HG02623 (cell line): Measurements from ENCODE around the gene YPEL2.

Source experiments
- ATAC-seq: cut with Tn5 transposase; IDR thresholded peaks from one replicate; pipeline ENCODE4 v1.9.1; 2021; ENCODE audit warnings: moderate library complexity; ENCODE audit not compliant: unreplicated experiment

Gene YPEL2

GRCh38 chr17:59330053-59330942, 1.2 kb upstream of the YPEL2 start:
- no peak for ATAC-seq

GRCh38 chr17:59331929-59332748, 684 bp downstream of the YPEL2 start:
- ATAC-seq = no peak

DNA sequence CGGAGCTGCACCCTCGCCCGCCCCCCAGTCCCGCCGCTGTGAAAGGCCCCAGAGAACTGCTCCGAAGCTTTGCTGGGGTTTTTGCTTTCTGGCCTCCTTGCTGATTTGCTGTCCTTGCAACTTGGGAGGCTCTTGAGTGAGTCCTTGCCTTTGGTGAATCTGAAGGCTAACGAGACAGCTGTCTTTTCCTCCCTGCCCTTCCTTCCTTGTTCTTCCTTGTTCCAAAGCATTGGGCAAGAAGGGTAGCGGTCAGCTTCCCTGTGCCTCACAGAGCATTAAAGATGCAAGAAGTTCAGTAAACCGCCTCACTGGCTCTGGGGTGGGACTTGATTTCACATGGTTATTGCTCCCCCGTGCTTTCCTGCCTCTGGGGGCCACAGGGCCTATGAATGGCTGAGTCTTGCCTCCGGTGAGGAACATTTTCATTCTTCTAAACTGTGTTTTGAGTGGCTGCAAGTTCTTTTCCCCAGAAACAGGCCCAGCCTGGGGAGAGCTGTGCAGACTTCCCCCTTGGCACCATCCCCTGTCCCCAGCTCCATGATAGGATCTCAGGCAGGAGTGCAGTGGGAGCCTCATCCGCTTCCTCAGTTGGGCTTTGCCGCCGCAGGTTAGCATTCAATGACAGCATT, 1.4 kb downstream of the YPEL2 start:
- ATAC-seq = no peak

DNA sequence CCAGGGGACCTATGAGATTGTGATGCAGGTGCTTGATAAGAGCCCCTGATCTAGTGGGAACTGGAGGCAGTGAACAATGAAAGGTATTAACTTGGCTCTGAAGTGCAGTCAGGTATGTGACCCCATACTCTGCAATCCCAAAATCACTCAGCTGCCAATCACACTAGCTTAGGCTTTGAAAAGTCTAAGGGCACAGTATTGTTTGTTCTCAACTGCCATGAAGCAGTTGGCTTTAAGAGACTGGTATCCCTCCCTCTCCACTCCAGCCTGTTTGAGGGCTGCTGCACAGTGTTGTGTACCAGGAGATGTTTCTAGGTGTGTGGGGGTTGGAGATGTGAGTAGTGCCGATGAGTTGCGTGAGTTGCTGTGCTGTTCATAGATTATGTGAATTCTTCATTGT, 2.4 kb downstream of the YPEL2 start:
- ATAC-seq = no peak

- ATAC-seq = no peak
Measured at GRCh38 chr17:59335685-59336084, 4.2 kb downstream of the YPEL2 start.

- no peak for ATAC-seq
Measured at GRCh38 chr17:59337741-59338299, 6.4 kb downstream of the YPEL2 start.

DNA sequence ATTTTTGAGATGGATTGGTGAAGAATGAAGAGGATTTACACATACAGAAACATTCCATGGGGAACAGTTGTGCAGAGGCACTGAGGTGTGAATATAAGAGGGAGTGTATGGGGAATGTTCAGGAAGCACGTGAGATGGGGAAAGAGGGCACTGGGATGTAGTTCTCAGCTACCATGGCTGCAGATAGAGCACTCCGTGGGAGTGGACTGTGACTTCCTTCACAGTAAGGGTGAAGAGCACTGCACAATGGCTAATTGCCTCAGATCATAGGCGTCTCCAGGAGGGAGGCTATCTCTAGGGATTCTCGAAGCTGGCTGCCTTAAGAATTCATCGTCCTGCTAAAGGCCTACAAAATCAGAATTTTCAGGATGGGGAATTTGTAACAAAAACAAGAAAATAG, 7.0 kb downstream of the YPEL2 start:
- ATAC-seq = no peak

GRCh38 chr17:59341922-59342321, 10.5 kb downstream of the YPEL2 start:
- no peak for ATAC-seq

DNA sequence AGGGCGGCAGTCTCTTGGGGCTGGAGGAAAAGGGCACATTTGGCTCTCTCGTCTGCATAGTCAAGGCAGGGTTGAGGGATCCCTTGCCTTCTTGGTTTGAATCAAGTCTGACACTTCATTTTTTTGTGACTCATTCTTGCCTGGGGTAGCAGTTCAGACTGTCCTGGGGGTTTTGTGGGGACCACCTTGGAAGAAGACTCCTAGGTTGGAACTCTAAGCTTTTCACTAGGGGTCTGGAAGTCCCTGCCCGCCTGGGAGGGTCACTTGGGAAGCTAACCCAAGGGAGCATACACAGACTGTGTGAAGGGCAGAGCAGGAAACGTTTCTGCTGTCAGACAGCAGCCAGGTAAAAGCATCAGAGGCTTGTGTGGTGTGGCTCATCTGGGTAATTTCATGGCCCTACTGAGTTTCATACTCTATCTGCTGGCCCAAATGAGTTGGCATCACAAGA, 11.3 kb downstream of the YPEL2 start:
- ATAC-seq = no peak

GRCh38 chr17:59345476-59345875, 14.0 kb downstream of the YPEL2 start:
- ATAC-seq = no peak

DNA sequence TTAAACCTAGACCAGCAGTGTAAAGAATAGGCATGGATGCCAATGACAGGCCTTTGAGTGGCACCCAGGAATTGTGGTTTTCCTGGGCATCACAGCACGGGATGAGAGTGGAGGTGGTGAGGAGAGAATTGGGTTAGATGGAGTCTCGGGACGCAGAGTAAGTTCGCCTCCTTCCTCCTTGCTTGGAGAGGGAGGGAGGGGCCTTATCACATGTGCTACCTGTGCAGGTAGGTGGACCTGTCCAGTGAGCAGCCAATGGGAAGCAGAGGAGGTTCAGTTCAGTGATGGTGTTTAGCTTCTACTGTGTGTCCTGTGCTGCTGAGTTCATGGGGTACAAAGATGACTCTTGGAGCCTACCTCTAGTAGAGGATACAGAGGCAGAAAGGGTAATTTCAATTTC, 14.9 kb downstream of the YPEL2 start:
- ATAC-seq = no peak

DNA sequence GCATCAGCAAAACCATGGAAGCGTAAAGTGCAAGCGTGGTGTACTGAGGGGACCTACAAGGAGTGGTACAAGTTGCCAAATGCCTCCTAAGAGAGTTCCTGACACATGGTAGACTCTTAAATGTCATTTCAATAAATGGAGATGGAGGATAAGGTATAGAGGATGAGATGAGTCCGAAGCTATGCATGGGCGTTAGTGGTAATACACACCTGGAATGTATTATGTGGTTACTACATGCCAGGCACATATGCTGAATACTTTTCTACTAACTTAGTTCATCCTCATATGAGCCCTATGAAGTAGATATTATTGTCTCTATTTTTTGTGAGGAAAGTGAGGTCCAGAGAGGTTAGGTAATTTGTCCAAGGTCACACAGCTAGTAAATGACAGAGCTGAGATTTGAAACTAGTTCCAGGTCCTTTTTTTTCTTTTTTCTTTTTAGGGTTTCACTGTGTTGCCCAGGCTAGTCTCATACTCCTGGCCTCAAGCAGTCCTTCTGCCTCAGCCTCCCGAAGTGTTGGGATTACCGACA, 15.5 kb downstream of the YPEL2 start:
- ATAC-seq = no peak

DNA sequence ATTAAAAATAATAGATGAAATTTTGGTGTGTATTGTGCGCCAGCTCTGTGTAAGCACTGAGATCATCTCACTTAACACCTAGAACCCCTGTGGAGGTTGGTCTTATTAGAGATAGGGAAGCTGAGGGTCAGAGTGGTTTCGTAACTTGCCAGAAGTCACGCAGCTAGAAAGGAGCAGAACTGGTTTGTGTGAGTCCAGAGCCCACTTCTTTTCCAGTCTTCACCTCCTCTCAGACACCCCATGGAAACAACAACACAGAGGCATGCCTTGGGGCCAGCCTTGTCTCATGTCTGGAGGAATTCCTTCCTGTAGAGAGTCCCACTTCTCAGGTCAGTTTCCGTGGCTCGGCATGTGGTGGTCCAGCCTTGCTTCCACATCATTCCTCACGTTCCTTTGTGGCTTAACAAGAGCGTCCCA, 16.5 kb downstream of the YPEL2 start:
- ATAC-seq = no peak

DNA sequence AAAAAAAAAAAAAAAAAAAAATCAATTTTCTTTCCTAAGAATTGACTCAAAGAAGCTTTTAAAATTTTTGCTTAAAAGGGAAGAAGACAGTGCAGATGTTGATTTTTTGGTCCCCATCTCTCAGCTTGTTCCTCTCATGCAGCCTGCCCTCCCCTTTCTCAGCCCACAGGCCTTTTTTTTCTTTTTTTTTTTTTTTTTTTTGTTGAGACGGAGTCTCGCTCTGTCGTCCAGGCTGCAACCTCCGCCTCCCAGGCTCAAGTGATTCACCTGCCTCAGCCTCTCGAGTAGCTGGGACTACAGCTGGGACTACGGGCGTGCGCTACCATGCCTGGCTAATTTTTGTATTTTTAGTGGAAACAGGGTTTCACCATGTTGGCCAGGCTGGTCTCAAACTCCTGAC, 17.7 kb downstream of the YPEL2 start:
- no peak for ATAC-seq

DNA sequence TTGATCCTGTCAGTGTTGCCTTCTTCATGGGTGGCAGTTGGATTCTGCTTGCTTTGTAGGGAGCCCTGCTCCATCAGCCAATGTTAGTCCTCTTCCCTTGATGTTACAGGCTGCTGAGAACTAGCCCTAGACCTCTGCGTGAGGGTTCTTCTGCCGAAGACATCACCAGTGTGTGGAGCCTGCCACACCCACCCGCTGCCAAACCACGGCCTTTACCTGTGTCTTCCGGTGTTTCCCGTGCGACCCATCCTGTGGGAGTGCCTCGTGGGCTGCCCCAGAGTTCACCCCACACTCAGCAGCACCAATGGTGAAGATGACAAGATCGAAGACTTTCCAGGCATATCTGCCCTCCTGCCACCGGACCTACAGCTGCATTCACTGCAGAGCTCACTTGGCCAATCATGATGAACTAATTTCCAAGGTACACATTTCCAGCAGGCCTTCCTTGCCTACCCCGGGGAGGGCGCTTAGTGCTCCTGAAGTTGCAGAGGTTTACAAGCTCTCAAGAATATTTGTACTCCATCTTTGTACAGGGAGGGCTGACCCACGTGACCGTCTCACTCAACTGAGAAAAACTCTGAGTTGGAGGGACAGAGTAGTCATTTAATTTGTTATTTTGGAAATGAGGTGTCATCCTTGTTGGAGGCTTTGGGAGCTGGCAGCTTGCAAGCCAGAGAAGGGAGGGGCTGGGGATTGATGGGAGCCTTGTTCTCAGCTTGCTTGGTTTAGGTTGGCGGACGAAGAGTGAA, 21.8 kb downstream of the YPEL2 start:
- no peak for ATAC-seq

GRCh38 chr17:59353936-59354755, 22.7 kb downstream of the YPEL2 start:
- ATAC-seq = no peak

- ATAC-seq = no peak
Measured at GRCh38 chr17:59355030-59355701, 23.7 kb downstream of the YPEL2 start.

- ATAC-seq = no peak
Measured at GRCh38 chr17:59355702-59356325, 24.4 kb downstream of the YPEL2 start.
